GM21717 (cell line): ENCODE results near the gene IVD.
"Not testable (repeated sequence)": the region's sequence is repeated elsewhere in the genome, so short reads cannot be mapped to it uniquely, and the experiment has no call there.

Experiments used
- ATAC-seq: cut with Tn5 transposase; IDR thresholded peaks from one replicate; pipeline ENCODE4 v1.9.1; 2021; ENCODE audit warnings: mild to moderate bottlenecking, moderate library complexity; ENCODE audit not compliant: unreplicated experiment

Gene IVD

DNA sequence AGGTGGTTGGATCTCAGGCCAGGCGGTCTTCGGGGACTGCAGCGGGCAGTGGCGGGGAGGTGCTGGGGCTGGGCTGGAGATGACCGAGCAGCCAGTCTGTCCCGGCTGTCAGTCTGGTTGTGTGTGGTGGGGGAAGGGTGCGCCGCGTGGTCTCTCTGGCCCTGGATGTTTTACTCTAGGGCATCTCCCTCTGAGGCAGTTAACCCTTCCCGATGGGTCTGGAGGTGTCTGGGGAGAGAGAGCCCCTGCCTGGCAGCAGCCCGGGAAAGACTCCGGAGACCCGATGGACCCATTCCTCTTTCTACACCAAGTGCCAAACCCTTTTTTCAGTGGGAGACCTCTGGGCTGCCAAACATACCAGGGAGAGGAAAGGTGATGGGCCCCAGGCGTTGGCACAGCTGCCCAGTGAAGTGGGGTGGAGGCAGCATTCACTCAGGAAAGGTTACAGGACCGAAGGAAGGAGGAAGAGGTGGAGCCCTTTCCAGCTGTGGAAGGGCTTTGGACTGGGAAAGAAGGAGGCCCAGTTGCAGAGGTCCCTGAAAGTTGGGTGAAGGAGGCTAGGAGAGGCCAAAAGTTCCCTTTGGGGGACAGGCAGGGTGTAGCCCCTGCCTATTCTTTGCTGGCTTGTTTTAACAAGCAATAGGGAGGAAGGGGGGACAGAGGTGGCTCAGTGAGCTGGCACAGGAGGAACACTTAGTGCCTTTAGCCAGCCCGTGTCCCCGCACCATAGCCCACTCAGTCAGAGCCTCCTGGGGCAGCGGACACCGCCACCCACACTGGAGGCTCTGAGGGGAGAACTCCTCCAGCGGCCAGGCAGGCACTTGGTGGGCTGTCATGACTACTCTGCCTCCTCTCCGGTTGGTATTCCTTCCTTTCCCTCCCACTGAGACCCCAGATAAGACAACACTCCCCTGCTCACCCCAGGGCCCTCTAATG is 32.4 kb downstream of the IVD start:
- no peak for ATAC-seq

- no peak for ATAC-seq
Observed at GRCh38 chr15:40438712-40439111, 33.1 kb downstream of the IVD start.

DNA sequence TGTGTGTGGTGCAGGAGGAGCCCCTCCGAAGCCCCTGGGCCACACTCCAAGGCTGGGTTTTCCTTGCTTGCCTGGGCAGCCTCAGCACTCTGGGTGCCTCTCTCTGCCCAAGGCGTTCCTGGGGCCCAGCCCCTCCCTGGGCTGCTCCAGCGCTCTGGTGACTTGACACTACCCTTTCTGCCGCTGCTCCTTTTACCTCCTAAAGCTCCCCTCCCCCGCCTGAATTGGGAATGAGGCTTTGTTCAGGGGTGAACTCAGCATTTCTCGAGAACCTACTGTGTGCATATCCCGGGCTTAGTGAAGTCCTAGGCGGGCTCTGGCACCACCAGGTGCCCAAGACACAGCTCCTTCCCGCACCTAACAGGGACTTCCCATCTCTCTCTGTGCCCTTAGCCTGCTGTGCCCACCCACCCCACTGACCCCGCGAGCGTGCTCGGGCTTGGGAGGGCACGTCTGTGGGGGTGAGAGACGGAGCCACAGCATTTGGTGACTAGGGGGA is 33.9 kb downstream of the IVD start:
- no peak for ATAC-seq

GRCh38 chr15:40439960-40440742 is 34.6 kb downstream of the IVD start:
- no peak for ATAC-seq

GRCh38 chr15:40440743-40441564 is 35.4 kb downstream of the IVD start, which contains the start of gene BAHD1:
TSS of gene BAHD1 (plus strand) at chr15:40440953. CDS start at chr15:40458465, 17,512 bp downstream.
- peak; percentile 83 for ATAC-seq

- no peak for ATAC-seq
Observed at GRCh38 chr15:40441565-40442531, 36.3 kb downstream of the IVD start.

GRCh38 chr15:40443255-40443654 is 37.7 kb downstream of the IVD start:
- no peak for ATAC-seq

DNA sequence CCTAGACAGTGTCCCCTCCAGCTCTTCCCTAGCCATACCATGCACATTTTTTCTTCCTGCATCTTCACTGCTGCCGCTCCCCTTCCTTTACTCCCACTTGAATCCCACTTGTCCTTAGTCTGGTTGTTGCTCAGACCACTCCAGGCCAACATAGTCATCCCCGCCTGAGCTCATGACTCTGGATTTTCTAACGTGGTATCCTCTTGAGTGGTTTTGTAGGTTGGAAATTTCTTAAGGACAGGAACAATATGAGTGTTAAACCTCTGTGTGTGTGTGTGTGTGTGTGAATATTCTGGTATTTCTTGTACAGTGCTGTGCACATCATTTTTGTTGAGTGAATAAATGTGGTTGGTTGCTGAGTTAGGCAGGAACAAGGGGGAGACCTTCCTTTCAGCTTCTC is 38.3 kb downstream of the IVD start:
- no peak for ATAC-seq

- ATAC-seq = no peak
Observed at GRCh38 chr15:40444736-40445135, 39.1 kb downstream of the IVD start.

DNA sequence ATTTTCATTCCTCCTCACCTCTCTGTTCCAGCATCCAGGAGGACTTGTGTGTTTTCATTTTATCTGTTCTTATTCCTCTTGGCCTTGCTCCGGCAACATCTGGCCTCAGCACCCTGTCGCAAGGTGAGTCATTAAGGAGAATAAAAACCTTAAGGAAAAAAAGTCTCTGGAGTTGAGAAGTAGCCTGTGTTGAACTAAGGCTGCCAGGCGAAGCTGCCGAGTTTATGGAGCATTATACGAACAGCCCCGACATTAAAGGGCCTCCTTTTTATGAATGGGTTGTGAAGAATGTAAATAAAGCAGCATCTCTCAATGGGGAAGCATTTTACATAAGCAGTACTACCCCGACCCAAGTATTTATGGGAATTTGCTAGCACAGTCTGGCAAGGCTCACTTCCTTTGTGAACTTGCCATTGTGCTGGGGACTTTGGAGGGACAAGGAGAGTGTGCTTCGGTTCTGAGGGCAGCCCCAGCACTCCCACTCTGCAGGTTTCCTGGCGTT is 39.9 kb downstream of the IVD start:
- ATAC-seq = no peak

DNA sequence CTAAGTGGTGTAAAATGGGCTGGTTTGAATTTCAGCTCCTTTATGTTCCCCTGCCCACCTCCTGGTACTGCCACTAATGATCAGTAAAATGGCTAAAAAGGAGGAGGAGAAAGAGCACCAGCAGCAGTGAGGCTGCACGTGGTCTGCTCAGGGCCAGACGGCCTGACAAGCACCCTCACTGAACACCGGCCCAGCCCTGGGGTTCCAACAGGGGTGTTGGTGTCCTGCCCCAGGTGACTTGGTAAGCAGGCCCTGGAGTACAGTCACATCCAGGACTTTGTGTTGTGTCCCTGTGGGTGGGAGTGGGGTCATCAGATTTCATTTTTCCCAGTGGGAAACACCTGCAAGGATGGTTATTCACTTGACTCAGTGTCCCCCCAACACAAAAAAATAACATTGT is 40.5 kb downstream of the IVD start:
- ATAC-seq = no peak

- ATAC-seq = no peak
Observed at GRCh38 chr15:40448354-40448753, 42.8 kb downstream of the IVD start.

GRCh38 chr15:40449275-40449674 is 43.7 kb downstream of the IVD start:
- ATAC-seq = no peak

DNA sequence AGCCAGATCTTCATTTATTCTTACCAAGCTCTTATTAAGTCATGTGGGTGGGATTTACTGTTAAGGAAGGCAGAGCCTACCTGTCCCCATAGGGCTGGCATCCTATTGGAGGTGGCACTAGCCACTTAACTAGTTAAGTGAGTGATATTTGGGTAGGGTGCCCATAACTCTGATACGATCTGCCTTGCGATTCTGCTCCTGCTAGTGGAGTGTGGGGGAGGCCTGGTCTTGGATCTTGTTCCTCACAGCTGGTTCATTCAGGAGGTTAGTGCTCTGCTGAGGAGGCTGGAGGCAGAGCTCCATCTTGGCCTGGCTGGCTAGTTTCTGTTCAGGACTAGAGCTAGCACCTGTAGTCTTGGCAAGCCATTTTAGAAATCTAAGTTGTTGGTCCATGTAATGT is 44.5 kb downstream of the IVD start:
- ATAC-seq = no peak

GRCh38 chr15:40451527-40452158 is 46.0 kb downstream of the IVD start:
- ATAC-seq = no peak

- ATAC-seq = no peak
Observed at GRCh38 chr15:40452296-40453090, 46.9 kb downstream of the IVD start.

DNA sequence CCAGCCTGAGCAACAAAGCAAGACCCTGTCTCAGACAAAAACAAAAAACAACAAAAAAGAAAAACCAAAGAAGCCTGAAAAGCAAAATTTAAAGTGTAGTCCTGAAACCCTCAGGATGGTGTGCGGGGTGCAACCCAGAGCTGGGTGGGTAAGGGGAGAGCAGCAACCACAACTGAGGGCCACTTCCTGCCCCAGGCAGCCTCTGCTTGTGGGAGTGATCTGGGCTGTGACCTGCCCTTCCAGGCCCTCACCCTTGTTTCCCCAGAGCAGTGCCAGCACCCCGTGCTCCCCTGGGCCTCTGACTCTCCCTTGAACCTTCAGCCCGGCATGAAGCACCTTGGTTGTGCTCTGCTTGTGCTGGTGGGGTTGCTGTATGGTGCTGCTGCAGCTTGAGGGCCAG is 48.3 kb downstream of the IVD start:
- not testable (repeated sequence) for ATAC-seq

GRCh38 chr15:40454904-40455391 is 49.4 kb downstream of the IVD start:
- ATAC-seq = no peak
